ENCODE data around the gene SPATA18. TPM values are rescaled to one million over a fixed set of nuclear protein-coding genes. Genes with fewer than 3 reads are reported as not detected.
"Not testable (repeated sequence)": the region's sequence is repeated elsewhere in the genome, so short reads cannot be mapped to it uniquely, and the experiment has no call there.

SPATA18 gene
- polyA plus RNA-seq, 1 donor from 2014 or later: 0.40 TPM

GRCh38 chr4:52107745-52108144 is 56.6 kb downstream of the SPATA18 start:
- no peak overlapping the region for H3K4me3 Mint-ChIP-seq
- H3K27me3 Mint-ChIP-seq: peaks cover 6% of the 10 kb centered on the region
- no peak overlapping the region for H3K27ac Mint-ChIP-seq
- no peaks in the 10 kb centered on the region for H3K9me3 Mint-ChIP-seq
- H3K4me1 Mint-ChIP-seq: no peaks in the 10 kb centered on the region
- no peaks in the 10 kb centered on the region for H3K36me3 Mint-ChIP-seq

GRCh38 chr4:52110171-52110570 is 59.1 kb downstream of the SPATA18 start:
- peaks cover 6% of the 10 kb centered on the region for H3K27me3 Mint-ChIP-seq
- no peaks in the 10 kb centered on the region for H3K36me3 Mint-ChIP-seq

GRCh38 chr4:52111995-52112394 is 60.9 kb downstream of the SPATA18 start:
- no peak overlapping the region for H3K4me3 Mint-ChIP-seq
- no peaks in the 10 kb centered on the region for H3K36me3 Mint-ChIP-seq
- no peaks in the 10 kb centered on the region for H3K4me1 Mint-ChIP-seq
- H3K9me3 Mint-ChIP-seq: no peaks in the 10 kb centered on the region
- H3K27me3 Mint-ChIP-seq: peaks cover 6% of the 10 kb centered on the region
- no peak overlapping the region for H3K27ac Mint-ChIP-seq

More at GRCh38 chr4:52110171-52110570, 59.1 kb downstream of the SPATA18 start:
- no peaks in the 10 kb centered on the region for H3K4me1 Mint-ChIP-seq
- H3K27ac Mint-ChIP-seq: no peak overlapping the region
- H3K4me3 Mint-ChIP-seq: no peak overlapping the region
- no peaks in the 10 kb centered on the region for H3K9me3 Mint-ChIP-seq

GRCh38 chr4:52112411-52112810 is 61.3 kb downstream of the SPATA18 start:
- H3K4me1 Mint-ChIP-seq: no peaks in the 10 kb centered on the region
- H3K36me3 Mint-ChIP-seq: no peaks in the 10 kb centered on the region
- no peak overlapping the region for H3K27ac Mint-ChIP-seq
- H3K27me3 Mint-ChIP-seq: peaks cover 6% of the 10 kb centered on the region
- H3K9me3 Mint-ChIP-seq: no peaks in the 10 kb centered on the region
- no peak overlapping the region for H3K4me3 Mint-ChIP-seq

DNA sequence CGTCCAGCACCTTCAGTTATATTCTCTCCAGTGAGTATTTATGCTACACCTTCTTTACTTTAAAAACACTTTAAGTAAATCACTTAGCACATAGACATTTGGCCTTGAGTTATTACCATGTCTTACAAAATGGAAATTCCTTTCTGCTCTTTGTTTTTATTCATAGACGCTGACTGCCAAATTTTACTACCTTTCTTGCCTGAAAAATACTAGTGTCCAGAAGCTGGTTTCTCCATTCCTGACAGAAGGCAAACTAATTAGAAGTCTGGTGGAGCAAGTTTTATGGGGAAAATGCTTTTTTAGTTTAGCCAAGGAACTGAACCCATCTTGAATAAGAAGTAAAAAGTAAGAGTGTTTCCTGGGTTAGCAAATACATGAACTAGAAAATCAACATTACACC is 65.5 kb downstream of the SPATA18 start:
- no peaks in the 10 kb centered on the region for H3K9me3 Mint-ChIP-seq

GRCh38 chr4:52126226-52126625 is 75.1 kb downstream of the SPATA18 start:
- no peaks in the 10 kb centered on the region for H3K36me3 Mint-ChIP-seq
- no peak overlapping the region for H3K27ac Mint-ChIP-seq
- no peak overlapping the region for H3K4me3 Mint-ChIP-seq
- peaks cover 13% of the 10 kb centered on the region for H3K27me3 Mint-ChIP-seq
- H3K4me1 Mint-ChIP-seq: no peaks in the 10 kb centered on the region
- H3K9me3 Mint-ChIP-seq: no peaks in the 10 kb centered on the region

More for the DNA sequence above, 65.5 kb downstream of the SPATA18 start:
- H3K4me3 Mint-ChIP-seq: no peak overlapping the region
- H3K4me1 Mint-ChIP-seq: no peaks in the 10 kb centered on the region
- no peaks in the 10 kb centered on the region for H3K36me3 Mint-ChIP-seq
- no peak overlapping the region for H3K27ac Mint-ChIP-seq
- no peaks in the 10 kb centered on the region for H3K27me3 Mint-ChIP-seq

DNA sequence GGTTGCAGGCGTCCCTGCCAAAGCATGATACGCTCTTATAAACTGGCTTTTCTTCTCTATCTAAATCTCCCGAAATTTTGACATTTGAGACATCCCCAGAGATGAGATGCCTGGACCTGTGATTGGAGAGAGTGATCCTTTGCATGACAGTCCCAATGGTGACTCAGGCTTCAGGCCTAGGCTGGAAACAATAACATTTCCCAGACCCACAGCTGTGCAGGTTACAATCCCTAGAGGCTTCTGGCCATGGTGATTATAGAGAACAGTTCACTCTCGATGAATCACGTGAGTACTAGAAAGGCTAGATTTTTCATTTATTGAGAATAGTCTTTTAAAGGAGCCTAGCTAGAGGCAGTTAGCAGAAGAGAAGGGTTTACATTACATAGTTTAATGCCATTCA is 75.9 kb downstream of the SPATA18 start:
- no peaks in the 10 kb centered on the region for H3K4me1 Mint-ChIP-seq

DNA sequence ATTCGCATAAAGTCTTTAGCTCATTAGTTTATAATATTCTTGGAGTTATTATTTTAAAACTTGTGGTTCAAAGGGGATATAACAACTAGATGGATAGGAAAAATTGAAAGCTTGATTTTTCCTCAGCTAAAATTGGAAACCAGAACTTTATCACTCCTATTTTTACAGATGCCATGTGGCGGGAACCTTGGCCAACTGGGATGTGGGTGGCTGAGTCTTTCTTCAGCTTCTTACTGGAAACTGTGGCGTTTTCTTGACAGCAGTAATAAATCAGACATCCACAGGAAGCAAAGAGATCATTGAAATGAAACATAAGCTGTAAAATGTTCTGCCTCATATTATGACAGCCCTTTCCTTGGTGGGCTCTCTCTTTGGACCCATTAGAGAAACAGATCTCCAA is 84.1 kb downstream of the SPATA18 start:
- no peaks in the 10 kb centered on the region for H3K4me1 Mint-ChIP-seq
- no peaks in the 10 kb centered on the region for H3K36me3 Mint-ChIP-seq
- peaks cover 0 to 3% (median 2%) of the 10 kb centered on the region in 3 donors for H3K9me3 Mint-ChIP-seq
- H3K27me3 Mint-ChIP-seq: peaks cover 10% of the 10 kb centered on the region
- no peak overlapping the region for H3K27ac Mint-ChIP-seq
- H3K4me3 Mint-ChIP-seq: no peak overlapping the region

More for the DNA sequence above, 75.9 kb downstream of the SPATA18 start:
- H3K27me3 Mint-ChIP-seq: peaks cover 13% of the 10 kb centered on the region
- H3K36me3 Mint-ChIP-seq: no peaks in the 10 kb centered on the region
- no peaks in the 10 kb centered on the region for H3K9me3 Mint-ChIP-seq
- H3K4me3 Mint-ChIP-seq: no peak overlapping the region
- H3K27ac Mint-ChIP-seq: no peak overlapping the region

GRCh38 chr4:52137152-52137551 is 86.0 kb downstream of the SPATA18 start:
- H3K9me3 Mint-ChIP-seq, H3K4me3 Mint-ChIP-seq: not testable (repeated sequence)

GRCh38 chr4:52142816-52143215 is 91.7 kb downstream of the SPATA18 start:
- Mint-ChIP-seq H3K4me1 (no peaks in the 10 kb centered on the region), H3K27me3 (no peaks in the 10 kb centered on the region), H3K9me3 (peaks cover 0 to 4% (median 2%) of the 10 kb centered on the region in 3 donors), H3K27ac (no peak overlapping the region), H3K4me3 (no peak overlapping the region), H3K36me3 (no peaks in the 10 kb centered on the region)

More at GRCh38 chr4:52137152-52137551, 86.0 kb downstream of the SPATA18 start:
- H3K36me3 Mint-ChIP-seq, H3K27ac Mint-ChIP-seq, H3K27me3 Mint-ChIP-seq, H3K4me1 Mint-ChIP-seq: not testable (repeated sequence)

GRCh38 chr4:52143815-52144214 is 92.7 kb downstream of the SPATA18 start:
- no peaks in the 10 kb centered on the region for H3K36me3 Mint-ChIP-seq
- no peak overlapping the region for H3K27ac Mint-ChIP-seq
- no peaks in the 10 kb centered on the region for H3K27me3 Mint-ChIP-seq
- peaks cover 0 to 4% (median 2%) of the 10 kb centered on the region in 3 donors for H3K9me3 Mint-ChIP-seq
- no peak overlapping the region for H3K4me3 Mint-ChIP-seq
- H3K4me1 Mint-ChIP-seq: no peaks in the 10 kb centered on the region

- H3K4me1 Mint-ChIP-seq: no peaks in the 10 kb centered on the region
These were observed 93.3 kb downstream of the SPATA18 start for GRCh38 chr4:52144372-52144771.

More at GRCh38 chr4:52144372-52144771, 93.3 kb downstream of the SPATA18 start:
- H3K27me3 Mint-ChIP-seq: no peaks in the 10 kb centered on the region
- H3K36me3 Mint-ChIP-seq: no peaks in the 10 kb centered on the region
- H3K4me3 Mint-ChIP-seq: no peak overlapping the region
- no peak overlapping the region for H3K27ac Mint-ChIP-seq
- H3K9me3 Mint-ChIP-seq: peaks cover 0 to 4% (median 2%) of the 10 kb centered on the region in 3 donors

Other genes starting within 250 kb of the SPATA18 start
- gene DCUN1D4, start 208.2 kb upstream of the SPATA18 start, polyA plus RNA-seq: 8.7 TPM
- 0.08 TPM for gene LRRC66, start 30.9 kb upstream of the SPATA18 start, polyA plus RNA-seq
- 4.8 TPM for gene SGCB, start 13.0 kb upstream of the SPATA18 start, polyA plus RNA-seq